GM21576 (cell line): ENCODE measurements around the gene CEACAM4.
"Not testable (repeated sequence)": the region's sequence is repeated elsewhere in the genome, so short reads cannot be mapped to it uniquely, and the experiment has no call there.

ENCODE experiments used
- ATAC-seq: cut with Tn5 transposase; IDR thresholded peaks from one replicate; pipeline ENCODE4 v1.9.1; 2021; ENCODE audit warnings: mild to moderate bottlenecking, moderate library complexity; ENCODE audit not compliant: unreplicated experiment

CEACAM4 gene

DNA sequence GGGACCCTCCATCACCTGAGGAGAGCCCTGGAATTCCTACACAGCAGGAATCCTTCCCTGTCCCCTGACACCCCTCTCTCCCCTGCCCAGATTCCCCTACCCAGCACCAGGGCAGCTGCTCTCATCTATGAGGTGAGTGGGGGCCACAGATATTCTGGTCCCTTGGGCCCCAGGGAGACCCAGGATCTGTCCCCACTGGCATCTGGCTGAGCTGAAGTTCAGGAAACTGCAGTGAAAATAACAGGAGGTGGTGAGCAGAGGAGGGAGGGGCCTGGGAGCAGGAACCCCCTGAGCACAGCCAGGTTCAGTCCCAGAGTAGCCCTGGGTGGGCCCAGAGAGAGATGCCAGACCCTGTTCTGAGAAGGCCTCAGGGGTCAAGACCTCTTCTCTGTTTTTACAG lies 40.8 kb downstream of the CEACAM4 start:
- no peak for ATAC-seq

DNA sequence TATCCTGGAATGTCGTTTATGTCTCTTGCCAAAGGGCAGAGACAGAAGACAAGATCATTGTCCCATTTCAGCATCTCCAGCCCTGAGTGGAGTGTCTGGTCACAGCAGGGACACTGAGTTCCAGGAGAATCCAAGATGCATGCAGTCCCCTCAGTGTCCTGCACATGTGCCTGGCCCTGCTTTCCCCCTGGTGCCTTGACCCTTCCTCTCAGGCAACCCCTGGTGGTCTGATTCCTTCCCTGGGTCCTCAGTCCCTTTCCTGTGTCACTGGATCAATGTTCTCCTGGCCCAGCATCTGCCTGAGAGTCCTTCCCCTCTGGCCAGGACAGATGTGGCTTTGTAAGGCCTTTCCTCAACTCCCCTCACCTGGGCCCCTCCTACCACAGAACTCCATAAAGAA lies 41.9 kb downstream of the CEACAM4 start:
- ATAC-seq = no peak

DNA sequence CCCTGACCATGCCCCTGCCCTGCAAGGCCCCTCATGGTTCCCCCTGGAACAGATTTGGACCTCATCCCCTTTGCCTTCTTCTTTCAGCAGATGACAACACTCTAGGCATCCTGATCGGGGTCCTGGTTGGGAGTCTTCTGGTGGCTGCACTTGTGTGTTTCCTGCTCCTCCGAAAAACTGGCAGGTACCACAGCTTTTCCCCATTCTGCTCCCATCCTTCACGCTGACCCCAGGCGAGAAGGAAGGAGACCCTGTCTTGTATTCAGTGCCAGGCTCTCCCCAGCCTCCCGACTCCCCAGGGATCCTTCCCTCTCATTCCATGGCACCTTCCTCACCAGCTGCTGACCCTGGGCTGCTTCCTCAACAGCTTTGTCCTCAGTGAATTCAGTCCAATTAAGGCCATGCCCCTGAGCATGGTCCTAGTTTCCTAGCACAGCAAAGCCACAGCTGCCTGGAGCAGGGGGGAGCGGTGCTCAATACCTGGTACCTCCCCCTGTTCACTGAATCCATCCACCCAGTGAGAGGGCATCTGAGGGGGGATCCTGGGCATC lies 42.5 kb downstream of the CEACAM4 start:
- ATAC-seq = no peak

DNA sequence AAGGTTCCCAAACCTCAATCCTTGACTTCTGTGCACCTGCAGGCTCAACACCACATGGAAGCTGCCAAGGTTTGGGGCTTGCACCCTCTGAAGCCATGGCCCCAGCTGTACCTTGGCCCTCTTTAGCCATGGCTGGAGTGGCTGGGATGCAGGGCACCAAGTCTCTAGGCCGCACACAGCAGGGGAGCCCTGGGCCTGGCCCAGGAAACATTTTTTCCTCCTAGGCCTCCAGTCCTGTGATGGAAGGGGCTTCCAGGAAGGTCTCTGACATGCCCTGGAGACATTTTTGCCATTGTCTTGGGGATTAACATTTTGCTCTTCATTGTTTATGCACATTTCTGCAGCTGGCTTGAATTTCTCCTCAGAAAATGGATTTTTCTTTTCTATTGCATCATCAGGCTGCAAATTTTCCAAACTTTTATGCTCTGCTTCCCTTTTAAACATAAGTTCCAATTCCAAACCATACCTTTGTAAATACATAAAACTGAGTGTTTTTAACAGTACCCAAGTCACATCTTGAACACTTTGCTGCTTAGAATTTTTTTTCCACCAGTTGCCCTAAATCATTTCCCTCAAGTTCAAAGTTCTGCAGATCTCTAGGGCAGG lies 44.2 kb downstream of the CEACAM4 start:
- ATAC-seq = not testable (repeated sequence)

DNA sequence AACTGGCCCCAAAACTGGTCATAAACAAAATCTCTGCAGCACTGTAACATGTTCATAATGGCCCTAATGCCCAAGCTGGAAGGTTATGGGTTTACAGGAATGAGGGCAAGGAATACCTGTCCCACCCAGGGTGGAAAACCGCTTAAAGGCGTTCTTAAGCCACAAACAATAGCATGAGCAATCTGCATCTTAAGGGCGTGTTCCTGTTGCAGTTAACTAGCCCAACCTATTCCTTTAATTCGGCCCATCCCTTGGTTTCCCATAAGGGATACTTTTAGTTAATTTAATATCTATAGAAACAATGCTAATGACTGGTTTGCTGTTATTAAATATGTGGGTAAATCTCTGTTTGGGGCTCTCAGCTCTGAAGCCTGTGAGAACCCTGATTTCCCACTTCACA lies 45.8 kb downstream of the CEACAM4 start:
- not testable (repeated sequence) for ATAC-seq

DNA sequence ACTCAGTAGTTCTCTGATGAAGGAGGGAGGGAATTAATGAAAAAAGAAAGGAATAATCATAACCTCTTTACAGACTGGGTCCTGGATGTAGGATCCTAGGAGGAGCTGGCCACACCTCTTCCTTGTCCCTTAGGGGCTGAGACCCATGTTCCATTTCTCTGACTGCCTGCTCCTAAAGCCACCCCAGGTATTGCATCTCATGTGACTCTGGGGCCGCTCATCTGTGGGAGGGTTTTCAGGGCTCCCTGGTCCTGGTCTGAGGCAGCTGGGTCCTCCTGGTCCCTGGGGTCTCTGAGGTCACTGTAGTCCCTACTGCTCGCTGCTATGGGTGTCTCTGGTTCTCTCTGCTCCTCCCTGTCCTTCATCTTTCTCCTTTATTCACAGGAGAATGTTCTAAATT lies 48.0 kb downstream of the CEACAM4 start:
- ATAC-seq = no peak

DNA sequence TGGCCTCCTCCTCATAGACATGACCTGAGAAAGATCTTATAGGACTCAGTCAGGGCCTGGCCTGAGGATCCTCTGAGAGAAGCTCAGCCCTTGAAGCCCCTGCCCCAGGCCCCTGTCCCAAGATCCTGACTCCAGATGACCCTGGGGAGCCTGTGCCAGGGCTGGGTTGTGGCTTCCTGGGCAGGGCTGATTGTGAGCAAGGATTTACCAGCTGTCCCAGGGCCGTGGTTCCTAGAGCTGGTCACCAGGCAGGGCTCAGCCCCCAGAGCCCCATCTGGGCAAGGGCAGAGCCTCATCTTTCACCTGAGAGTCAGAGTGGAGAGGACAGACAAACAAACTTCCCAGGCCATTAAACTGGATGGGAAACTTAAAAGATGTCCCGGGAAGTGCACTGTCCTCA lies 49.0 kb downstream of the CEACAM4 start:
- ATAC-seq = no peak

DNA sequence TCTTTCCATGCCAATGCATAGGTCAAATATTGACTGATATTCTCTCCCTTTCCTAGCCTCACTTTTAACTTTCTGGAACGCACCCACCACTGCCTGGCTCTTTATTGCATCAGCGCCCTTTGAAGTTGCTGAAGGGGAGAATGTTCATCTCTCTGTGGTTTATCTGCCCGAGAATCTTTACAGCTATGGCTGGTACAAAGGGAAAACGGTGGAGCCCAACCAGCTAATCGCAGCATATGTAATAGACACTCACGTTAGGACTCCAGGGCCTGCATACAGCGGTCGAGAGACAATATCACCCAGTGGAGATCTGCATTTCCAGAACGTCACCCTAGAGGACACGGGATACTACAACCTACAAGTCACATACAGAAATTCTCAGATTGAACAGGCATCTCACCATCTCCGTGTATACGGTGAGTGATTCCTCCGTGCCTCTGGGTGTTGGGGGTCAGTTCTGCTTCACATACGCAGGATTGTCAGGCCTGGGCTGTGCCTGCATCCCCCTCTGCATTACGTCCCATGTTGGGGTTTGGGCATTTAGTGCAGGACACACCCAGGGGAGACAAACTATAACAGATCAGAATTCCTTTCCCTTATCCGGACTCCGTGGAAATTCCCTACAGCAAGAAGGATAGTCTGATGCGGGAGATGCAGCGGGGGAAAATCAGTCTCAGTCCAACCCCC lies 49.6 kb downstream of the CEACAM4 start:
- ATAC-seq = no peak

DNA sequence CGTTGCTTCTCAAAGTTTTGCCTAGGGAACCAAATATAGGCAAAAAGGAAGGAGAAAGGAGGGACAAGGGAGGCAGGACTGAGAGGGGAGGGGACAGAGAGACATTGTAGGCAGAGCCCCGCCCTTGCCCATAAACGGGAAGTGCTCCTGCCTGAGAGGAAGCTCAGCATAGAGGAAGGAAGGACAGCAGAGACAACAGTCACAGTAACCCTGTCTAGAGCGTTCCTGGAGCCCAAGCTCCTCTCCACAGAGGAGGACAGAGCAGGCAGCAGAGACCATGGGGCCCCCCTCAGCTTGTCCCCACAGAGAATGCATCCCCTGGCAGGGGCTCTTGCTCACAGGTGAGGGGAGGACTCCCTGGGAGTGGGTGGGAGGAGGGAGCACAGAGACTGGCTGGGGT lies 50.9 kb downstream of the CEACAM4 start, which contains the start of gene CEACAM21:
CEACAM21 (plus strand) TSS at position 169 of the 400 bp plus-strand sequence; CDS start at position 278, 109 bp downstream.
- no peak for ATAC-seq

DNA sequence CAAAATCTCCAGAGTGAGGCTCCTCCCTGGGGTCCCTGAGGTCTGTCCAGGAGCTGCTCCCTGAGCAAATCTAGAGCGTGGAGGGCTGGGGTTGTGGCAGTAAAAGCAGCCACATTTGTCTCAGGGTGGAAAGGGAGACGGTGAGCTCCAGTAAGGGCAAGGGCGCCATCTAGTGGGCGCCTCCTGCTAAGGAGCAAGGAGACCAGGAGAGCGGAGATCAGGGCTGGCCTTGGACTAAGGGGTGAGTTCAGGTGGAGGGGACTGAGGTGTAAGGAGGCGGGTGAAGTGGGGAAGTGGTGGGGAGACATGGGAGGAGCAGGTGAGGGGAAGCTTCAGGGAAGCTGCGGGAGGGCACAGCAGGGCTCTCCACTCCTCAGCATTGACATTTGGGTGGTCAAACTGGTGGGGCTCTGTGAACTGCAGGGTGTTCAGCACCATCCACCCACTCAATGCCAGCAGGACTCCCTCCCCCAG lies 56.2 kb downstream of the CEACAM4 start:
- ATAC-seq = no peak

DNA sequence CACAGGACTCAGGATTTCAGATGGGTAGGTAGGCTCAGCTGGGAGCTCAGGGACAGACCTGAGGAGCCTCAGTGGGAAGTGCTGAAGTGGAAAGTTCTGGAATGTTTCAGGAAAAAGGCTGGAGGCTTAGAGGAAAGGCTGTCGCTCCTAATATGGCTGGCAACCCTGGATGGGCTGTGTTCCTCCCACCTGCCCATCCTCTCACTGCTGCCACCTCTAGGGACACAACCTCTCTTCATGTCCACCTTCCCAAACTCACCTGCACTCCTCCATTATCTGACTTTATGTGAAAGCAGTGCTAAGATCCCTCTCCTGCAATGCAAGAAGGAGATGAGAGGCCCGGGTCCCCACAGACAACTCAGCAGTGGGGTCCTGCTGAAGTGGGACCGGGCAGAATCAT lies 56.7 kb downstream of the CEACAM4 start:
- ATAC-seq = no peak

DNA sequence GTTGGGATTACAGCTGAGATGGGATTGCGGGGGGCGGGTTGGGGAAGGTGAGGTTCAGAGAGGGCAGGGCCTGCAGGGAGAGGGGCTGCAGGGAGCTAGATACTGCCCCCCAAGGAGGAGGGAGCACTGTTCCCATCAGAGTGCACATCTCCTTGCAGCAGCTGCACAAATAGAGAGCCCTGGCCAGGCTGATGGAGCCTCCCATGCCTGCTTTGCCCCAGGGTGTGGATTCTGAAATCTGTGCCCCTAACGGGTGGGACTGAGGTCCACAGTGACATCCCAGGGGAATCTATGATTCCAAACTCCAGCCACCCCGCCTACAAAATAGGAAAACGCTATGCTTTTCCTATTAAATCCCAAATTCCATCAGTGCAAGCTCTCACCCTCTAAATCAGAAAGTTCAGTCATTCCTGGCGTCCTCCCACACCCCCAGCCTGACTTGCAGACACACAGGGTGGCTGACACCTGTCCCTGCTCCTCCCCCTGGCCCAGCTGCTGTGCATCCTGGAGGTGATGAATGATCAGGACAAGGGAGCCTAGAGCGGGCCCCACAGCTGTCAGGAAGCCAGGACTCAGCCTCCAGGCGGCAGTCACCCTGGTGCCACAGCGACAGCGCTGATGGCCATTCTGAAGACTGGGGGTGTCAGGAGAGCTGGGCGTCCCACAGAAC lies 57.3 kb downstream of the CEACAM4 start:
- ATAC-seq = no peak
